ENCODE data around the gene GLI3.

Gene GLI3

DNA sequence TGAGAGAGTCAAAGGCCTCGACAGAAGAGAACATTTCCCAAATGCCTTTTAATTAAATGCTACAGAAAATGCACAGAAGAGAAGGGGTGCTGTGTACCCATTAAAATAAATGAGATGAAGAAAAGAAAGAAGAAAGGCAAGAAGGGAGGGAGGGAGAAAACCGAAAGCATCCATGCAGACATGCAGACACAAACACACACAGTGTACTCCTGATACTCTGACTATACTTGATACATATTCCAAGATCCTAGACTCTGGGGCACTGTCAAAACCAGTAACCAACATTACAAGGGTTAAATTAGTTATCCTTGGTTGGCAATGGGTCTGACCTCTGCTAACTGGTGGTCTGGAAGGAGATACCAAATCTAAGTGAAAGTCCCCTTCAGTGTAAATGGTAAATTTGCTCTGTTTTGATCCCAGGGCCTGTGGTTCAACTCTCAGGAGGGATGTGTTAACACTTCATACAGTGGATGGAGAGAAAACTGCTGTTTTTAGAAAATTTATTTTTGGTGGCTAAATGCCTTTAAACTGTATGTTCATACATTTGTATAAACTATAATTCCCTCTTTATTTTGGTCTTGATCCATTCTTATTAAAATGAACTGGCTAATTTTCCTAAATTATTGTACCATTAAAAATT is 241.3 kb downstream of the GLI3 start:
- H3K9ac ChIP-seq (ENCODE audit: low read length): no peak overlapping the region
- no peaks in the 10 kb centered on the region for H3K4me1 ChIP-seq (ENCODE audit: control insufficient read depth in 1 of 2, insufficient read depth in 2 of 2, low read length in 2 of 2)
- no CpG with 5 or more reads among the region's 2 CpGs for WGBS (ENCODE audit: extremely low coverage, insufficient coverage, insufficient read length)
- no peak overlapping the region for H3K4me2 ChIP-seq (ENCODE audit: low read length)
- H3K79me1 ChIP-seq (ENCODE audit: low read length): no peaks in the 10 kb centered on the region
- H2BK12ac ChIP-seq (ENCODE audit: low read length): no peak overlapping the region
- no peak overlapping the region for H4K8ac ChIP-seq (ENCODE audit: low read depth, low read length)
- no peaks in the 10 kb centered on the region for H3K79me2 ChIP-seq (ENCODE audit: control insufficient read depth, insufficient read depth, low read length, poor library complexity)
- H3K23ac ChIP-seq (ENCODE audit: low read length): no peak overlapping the region
- no peaks in the 10 kb centered on the region for H3K27me3 ChIP-seq (ENCODE audit: insufficient read depth, low read length)
- no peak overlapping the region for H2BK5ac ChIP-seq (ENCODE audit: low read depth, low read length, poor library complexity)
- peaks cover 0 to 3% of the 10 kb centered on the region in 2 experiments for H3K36me3 ChIP-seq (ENCODE audit: control insufficient read depth in 1 of 2, insufficient read depth in 2 of 2, low read length in 2 of 2)
- no peak overlapping the region for H4K91ac ChIP-seq (ENCODE audit: low read depth, low read length)
- no peak overlapping the region for H2AFZ ChIP-seq (ENCODE audit: insufficient read depth, low read length, poor library complexity)
- H3K18ac ChIP-seq (ENCODE audit: low read length): no peak overlapping the region
- H3K4ac ChIP-seq (ENCODE audit: low read depth, low read length): no peak overlapping the region
- H2AK5ac ChIP-seq (ENCODE audit: low read length): no peak overlapping the region
- no peak for DNase-seq
- no peak overlapping the region for H3K27ac ChIP-seq (ENCODE audit: low read depth, low read length)
- H3K14ac ChIP-seq (ENCODE audit: low read length): no peak overlapping the region
- H3K4me3 ChIP-seq (ENCODE audit: low read depth, low read length): no peak overlapping the region
- H2BK120ac ChIP-seq (ENCODE audit: insufficient read depth, low read length, poor library complexity): no peak overlapping the region
- H4K12ac ChIP-seq (ENCODE audit: low read depth, low read length): no peak overlapping the region
- no peaks in the 10 kb centered on the region for H3K9me3 ChIP-seq (ENCODE audit: insufficient read depth, low read depth, low read length)

DNA sequence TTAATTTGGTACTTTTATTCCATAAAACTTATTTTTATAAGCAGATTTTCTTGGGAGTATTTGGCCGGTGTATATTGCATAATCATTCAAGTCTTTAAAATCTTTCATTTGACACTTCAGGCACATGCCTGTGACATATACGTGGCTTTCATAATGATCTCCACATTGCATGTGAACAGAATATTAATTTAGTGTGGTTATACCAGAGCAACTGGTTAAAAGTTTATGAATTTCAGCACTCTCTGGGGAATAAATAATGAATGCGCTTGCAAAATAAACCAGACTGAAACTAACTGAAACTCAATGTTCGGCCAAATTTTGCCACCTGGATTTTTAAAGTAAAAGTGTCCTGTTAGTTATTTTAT is 242.3 kb downstream of the GLI3 start:
- WGBS (ENCODE audit: extremely low coverage, insufficient coverage, insufficient read length): no CpG with 5 or more reads among the region's 4 CpGs
- H3K4ac ChIP-seq (ENCODE audit: low read depth, low read length): no peak overlapping the region
- no peak overlapping the region for H2BK120ac ChIP-seq (ENCODE audit: insufficient read depth, low read length, poor library complexity)
- H2AFZ ChIP-seq (ENCODE audit: insufficient read depth, low read length, poor library complexity): no peak overlapping the region
- H3K27me3 ChIP-seq (ENCODE audit: insufficient read depth, low read length): no peaks in the 10 kb centered on the region
- H3K79me1 ChIP-seq (ENCODE audit: low read length): no peaks in the 10 kb centered on the region
- H4K91ac ChIP-seq (ENCODE audit: low read depth, low read length): no peak overlapping the region
- no peak overlapping the region for H2BK12ac ChIP-seq (ENCODE audit: low read length)
- no peak overlapping the region for H3K9ac ChIP-seq (ENCODE audit: low read length)
- no peak overlapping the region for H3K18ac ChIP-seq (ENCODE audit: low read length)
- no peaks in the 10 kb centered on the region for H3K4me1 ChIP-seq (ENCODE audit: control insufficient read depth in 1 of 2, insufficient read depth in 2 of 2, low read length in 2 of 2)
- H3K4me3 ChIP-seq (ENCODE audit: low read depth, low read length): no peak overlapping the region
- H3K23ac ChIP-seq (ENCODE audit: low read length): no peak overlapping the region
- H3K9me3 ChIP-seq (ENCODE audit: insufficient read depth, low read depth, low read length): no peaks in the 10 kb centered on the region
- peaks cover 0 to 3% of the 10 kb centered on the region in 2 experiments for H3K36me3 ChIP-seq (ENCODE audit: control insufficient read depth in 1 of 2, insufficient read depth in 2 of 2, low read length in 2 of 2)
- no peaks in the 10 kb centered on the region for H3K79me2 ChIP-seq (ENCODE audit: control insufficient read depth, insufficient read depth, low read length, poor library complexity)
- no peak overlapping the region for H2BK5ac ChIP-seq (ENCODE audit: low read depth, low read length, poor library complexity)
- no peak overlapping the region for H4K8ac ChIP-seq (ENCODE audit: low read depth, low read length)
- no peak for DNase-seq
- no peak overlapping the region for H3K4me2 ChIP-seq (ENCODE audit: low read length)
- no peak overlapping the region for H3K27ac ChIP-seq (ENCODE audit: low read depth, low read length)
- H4K12ac ChIP-seq (ENCODE audit: low read depth, low read length): no peak overlapping the region
- no peak overlapping the region for H2AK5ac ChIP-seq (ENCODE audit: low read length)
- no peak overlapping the region for H3K14ac ChIP-seq (ENCODE audit: low read length)

DNA sequence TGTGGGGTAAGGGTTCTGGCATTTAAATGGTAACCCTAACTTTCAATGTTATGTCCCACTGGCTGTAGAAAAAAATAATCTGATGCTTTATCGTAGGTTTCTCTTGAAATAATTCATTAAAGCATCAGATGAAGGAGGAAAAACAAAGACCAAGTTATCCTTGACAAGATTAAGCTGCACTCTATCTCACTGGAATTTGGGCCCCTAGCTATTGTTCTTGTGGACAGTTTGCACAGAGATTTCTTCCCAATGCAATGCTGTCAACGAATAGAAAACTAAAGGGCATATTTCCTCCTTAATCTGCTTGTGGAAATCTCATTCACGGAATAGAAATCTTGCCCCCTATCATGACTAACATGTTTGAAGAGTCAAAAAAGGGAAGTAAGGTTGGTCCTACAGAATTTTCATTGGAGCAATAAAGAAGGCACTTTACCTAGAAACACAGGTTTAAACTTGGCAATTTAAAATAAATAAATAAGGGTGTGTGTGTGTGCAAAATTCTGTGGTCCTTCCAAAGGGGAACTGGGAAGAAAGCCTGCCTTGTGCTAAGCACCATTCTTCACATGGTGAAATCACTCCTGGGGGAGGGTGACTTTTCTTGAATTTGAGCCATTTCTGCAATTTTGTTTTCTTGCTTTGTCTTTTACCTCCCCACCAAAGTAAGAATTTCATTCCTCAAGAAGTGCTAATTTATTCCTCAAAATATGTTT is 242.8 kb downstream of the GLI3 start:
- H3K18ac ChIP-seq (ENCODE audit: low read length): no peak overlapping the region
- WGBS (ENCODE audit: extremely low coverage, insufficient coverage, insufficient read length): no CpG with 5 or more reads among the region's 3 CpGs
- no peaks in the 10 kb centered on the region for H3K79me1 ChIP-seq (ENCODE audit: low read length)
- H4K8ac ChIP-seq (ENCODE audit: low read depth, low read length): no peak overlapping the region
- no peak overlapping the region for H3K4me3 ChIP-seq (ENCODE audit: low read depth, low read length)
- no peaks in the 10 kb centered on the region for H3K79me2 ChIP-seq (ENCODE audit: control insufficient read depth, insufficient read depth, low read length, poor library complexity)
- H2AK5ac ChIP-seq (ENCODE audit: low read length): no peak overlapping the region
- H2BK120ac ChIP-seq (ENCODE audit: insufficient read depth, low read length, poor library complexity): no peak overlapping the region
- H4K91ac ChIP-seq (ENCODE audit: low read depth, low read length): no peak overlapping the region
- no peak overlapping the region for H3K4me2 ChIP-seq (ENCODE audit: low read length)
- no peak overlapping the region for H3K23ac ChIP-seq (ENCODE audit: low read length)
- no peak overlapping the region for H3K9ac ChIP-seq (ENCODE audit: low read length)
- no peak overlapping the region for H2AFZ ChIP-seq (ENCODE audit: insufficient read depth, low read length, poor library complexity)
- H4K12ac ChIP-seq (ENCODE audit: low read depth, low read length): no peak overlapping the region
- H2BK12ac ChIP-seq (ENCODE audit: low read length): no peak overlapping the region
- no peaks in the 10 kb centered on the region for H3K27me3 ChIP-seq (ENCODE audit: insufficient read depth, low read length)
- peaks cover 0 to 3% of the 10 kb centered on the region in 2 experiments for H3K36me3 ChIP-seq (ENCODE audit: control insufficient read depth in 1 of 2, insufficient read depth in 2 of 2, low read length in 2 of 2)
- no peak overlapping the region for H3K4ac ChIP-seq (ENCODE audit: low read depth, low read length)
- no peaks in the 10 kb centered on the region for H3K4me1 ChIP-seq (ENCODE audit: control insufficient read depth in 1 of 2, insufficient read depth in 2 of 2, low read length in 2 of 2)
- no peak overlapping the region for H3K14ac ChIP-seq (ENCODE audit: low read length)
- no peak overlapping the region for H2BK5ac ChIP-seq (ENCODE audit: low read depth, low read length, poor library complexity)
- H3K27ac ChIP-seq (ENCODE audit: low read depth, low read length): no peak overlapping the region
- DNase-seq: no peak
- H3K9me3 ChIP-seq (ENCODE audit: insufficient read depth, low read depth, low read length): no peaks in the 10 kb centered on the region

DNA sequence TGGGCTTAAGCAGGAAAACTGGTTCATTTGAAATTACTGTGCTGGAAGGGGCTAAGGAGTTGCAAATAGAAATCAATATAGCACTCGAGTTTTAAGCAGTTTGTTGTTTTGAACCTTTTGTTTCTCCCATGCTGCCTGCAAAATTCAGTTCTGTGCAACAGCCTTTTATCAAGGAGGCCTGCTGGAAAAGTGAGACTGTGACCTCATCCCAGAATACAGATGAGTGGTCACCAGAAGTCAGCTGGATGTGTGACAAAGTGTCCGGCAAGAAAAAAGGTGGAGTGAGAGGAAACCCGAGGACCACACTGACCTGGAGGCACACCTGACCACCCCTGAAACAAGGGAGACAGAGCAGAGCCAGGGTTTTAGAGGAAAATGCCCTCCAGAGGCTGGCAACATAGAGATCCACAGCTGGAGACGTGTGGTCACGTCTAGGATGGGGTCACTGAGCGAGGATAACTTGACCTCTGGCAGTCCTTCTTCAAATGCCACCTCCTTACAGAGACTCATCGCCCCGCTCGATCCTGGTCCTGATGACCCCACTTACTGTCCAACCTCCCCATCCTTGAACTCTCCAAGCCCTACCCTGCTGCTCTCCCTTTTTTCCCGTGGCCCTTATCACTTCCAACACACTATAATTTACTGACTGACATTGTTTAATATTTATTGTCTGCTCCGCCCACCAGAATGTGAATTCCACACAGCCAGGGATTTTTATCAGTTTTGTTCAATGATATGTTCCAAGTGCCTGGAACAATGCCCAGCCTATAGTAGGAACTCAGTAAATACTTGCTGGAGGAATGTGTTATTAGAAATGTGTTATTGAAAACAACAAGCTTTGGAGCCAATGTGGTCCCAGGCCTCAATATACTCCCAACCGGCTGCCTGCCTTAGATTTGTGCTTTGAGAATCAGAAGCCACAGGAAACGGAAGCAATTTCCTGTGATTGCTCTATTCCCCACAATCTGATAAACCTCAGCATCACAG is 243.8 kb downstream of the GLI3 start:
- H2BK5ac ChIP-seq (ENCODE audit: low read depth, low read length, poor library complexity): no peak overlapping the region
- no peak overlapping the region for H3K4me3 ChIP-seq (ENCODE audit: low read depth, low read length)
- H2AFZ ChIP-seq (ENCODE audit: insufficient read depth, low read length, poor library complexity): no peak overlapping the region
- no peak overlapping the region for H3K14ac ChIP-seq (ENCODE audit: low read length)
- no peak overlapping the region for H3K27ac ChIP-seq (ENCODE audit: low read depth, low read length)
- H4K12ac ChIP-seq (ENCODE audit: low read depth, low read length): no peak overlapping the region
- no peak overlapping the region for H3K4ac ChIP-seq (ENCODE audit: low read depth, low read length)
- no peak overlapping the region for H3K18ac ChIP-seq (ENCODE audit: low read length)
- no peak overlapping the region for H2AK5ac ChIP-seq (ENCODE audit: low read length)
- H3K36me3 ChIP-seq (ENCODE audit: control insufficient read depth in 1 of 2, insufficient read depth in 2 of 2, low read length in 2 of 2): peaks cover 0 to 3% of the 10 kb centered on the region in 2 experiments
- H3K4me1 ChIP-seq (ENCODE audit: control insufficient read depth in 1 of 2, insufficient read depth in 2 of 2, low read length in 2 of 2): no peaks in the 10 kb centered on the region
- no peaks in the 10 kb centered on the region for H3K9me3 ChIP-seq (ENCODE audit: insufficient read depth, low read depth, low read length)
- H4K91ac ChIP-seq (ENCODE audit: low read depth, low read length): no peak overlapping the region
- no peak overlapping the region for H3K9ac ChIP-seq (ENCODE audit: low read length)
- H2BK12ac ChIP-seq (ENCODE audit: low read length): no peak overlapping the region
- no peaks in the 10 kb centered on the region for H3K79me1 ChIP-seq (ENCODE audit: low read length)
- no peak overlapping the region for H3K23ac ChIP-seq (ENCODE audit: low read length)
- WGBS (ENCODE audit: extremely low coverage, insufficient coverage, insufficient read length): no CpG with 5 or more reads among the region's 13 CpGs
- no peaks in the 10 kb centered on the region for H3K27me3 ChIP-seq (ENCODE audit: insufficient read depth, low read length)
- no peak overlapping the region for H2BK120ac ChIP-seq (ENCODE audit: insufficient read depth, low read length, poor library complexity)
- DNase-seq: no peak
- no peak overlapping the region for H4K8ac ChIP-seq (ENCODE audit: low read depth, low read length)
- no peaks in the 10 kb centered on the region for H3K79me2 ChIP-seq (ENCODE audit: control insufficient read depth, insufficient read depth, low read length, poor library complexity)
- no peak overlapping the region for H3K4me2 ChIP-seq (ENCODE audit: low read length)
